ENCODE results near the gene LDLRAD3. TPM values are rescaled to one million over a fixed set of nuclear protein-coding genes. Genes with fewer than 3 reads are reported as not detected.
A peak's percentile ranks its signal among the peaks of the same experiment; 100 is the strongest.
"Not testable (repeated sequence)": the region's sequence is repeated elsewhere in the genome, so short reads cannot be mapped to it uniquely, and the experiment has no call there.

The LDLRAD3 gene
- total RNA-seq, 1 donor from 2014 or later, result 32.5 TPM

GRCh38 chr11:36044636-36045035, 100.8 kb downstream of the LDLRAD3 start:
- DNase-seq (ENCODE audit: low read depth), result no peak

GRCh38 chr11:36045945-36046344, 102.1 kb downstream of the LDLRAD3 start:
- not testable (repeated sequence) for DNase-seq (ENCODE audit: low read depth)

GRCh38 chr11:36046932-36047331, 103.1 kb downstream of the LDLRAD3 start:
- DNase-seq (ENCODE audit: low read depth), result no peak

- no peak for DNase-seq (ENCODE audit: low read depth)
Observed at GRCh38 chr11:36047344-36047743, 103.5 kb downstream of the LDLRAD3 start.

- no peak for DNase-seq (ENCODE audit: low read depth)
Observed at GRCh38 chr11:36048496-36049247, 104.8 kb downstream of the LDLRAD3 start.

- no peak for DNase-seq (ENCODE audit: low read depth)
Observed at GRCh38 chr11:36051235-36052144, 107.6 kb downstream of the LDLRAD3 start.

GRCh38 chr11:36053281-36053680, 109.4 kb downstream of the LDLRAD3 start:
- no peak for DNase-seq (ENCODE audit: low read depth)

- no peak for DNase-seq (ENCODE audit: low read depth)
Observed at GRCh38 chr11:36053862-36054261, 110.0 kb downstream of the LDLRAD3 start.

GRCh38 chr11:36054628-36055027, 110.8 kb downstream of the LDLRAD3 start:
- no peak for DNase-seq (ENCODE audit: low read depth)

- peak; percentile 47 for DNase-seq (ENCODE audit: low read depth)
Observed at GRCh38 chr11:36056160-36056751, 112.4 kb downstream of the LDLRAD3 start.

- DNase-seq (ENCODE audit: low read depth), result no peak
Observed at GRCh38 chr11:36057379-36058042, 113.6 kb downstream of the LDLRAD3 start.

GRCh38 chr11:36059660-36060059, 115.8 kb downstream of the LDLRAD3 start:
- no peak for DNase-seq (ENCODE audit: low read depth)

GRCh38 chr11:36060926-36061325, 117.1 kb downstream of the LDLRAD3 start:
- DNase-seq (ENCODE audit: low read depth), result no peak

- no peak for DNase-seq (ENCODE audit: low read depth)
Observed at GRCh38 chr11:36061471-36061870, 117.6 kb downstream of the LDLRAD3 start.

- DNase-seq (ENCODE audit: low read depth), result no peak
Observed at GRCh38 chr11:36062796-36063365, 119.0 kb downstream of the LDLRAD3 start.

GRCh38 chr11:36065436-36065835, 121.6 kb downstream of the LDLRAD3 start:
- DNase-seq (ENCODE audit: low read depth), result no peak

- DNase-seq (ENCODE audit: low read depth), result no peak
Observed at GRCh38 chr11:36066891-36067290, 123.0 kb downstream of the LDLRAD3 start.

- no peak for DNase-seq (ENCODE audit: low read depth)
Observed at GRCh38 chr11:36069576-36070212, 125.8 kb downstream of the LDLRAD3 start.

- no peak for DNase-seq (ENCODE audit: low read depth)
Observed at GRCh38 chr11:36070213-36070953, 126.5 kb downstream of the LDLRAD3 start.

- DNase-seq (ENCODE audit: low read depth), result no peak
Observed at GRCh38 chr11:36070954-36071330, 127.1 kb downstream of the LDLRAD3 start.

Data from myocyte (in vitro differentiated cells).